Type B pancreatic cell (in vitro differentiated cells): ENCODE results near the gene TOMM20. TPM values are rescaled to one million over a fixed set of nuclear protein-coding genes. Genes with fewer than 3 reads are reported as not detected.

ENCODE experiments used
- DNase-seq: peaks from one replicate; pipeline ENCODE4 v3.0.0; 2021; ENCODE audit warnings: mixed read lengths; ENCODE audit not compliant: unreplicated experiment; ENCODE audit errors: extremely low spot score
- H3K27ac Mint-ChIP-seq: 2 replicates; pipeline ENCODE4 v1.8.0; 2021; ENCODE audit warnings: mild to moderate bottlenecking, mixed read lengths
- H3K27me3 Mint-ChIP-seq: 2 replicates; pipeline ENCODE4 v1.8.0; 2021; ENCODE audit warnings: mixed read lengths
- H3K36me3 Mint-ChIP-seq: 2 replicates; pipeline ENCODE4 v1.8.0; 2021; ENCODE audit warnings: mixed read lengths
- H3K4me1 Mint-ChIP-seq: one replicate; pipeline ENCODE4 v1.8.0; 2021; ENCODE audit warnings: mixed read lengths; ENCODE audit not compliant: unreplicated experiment
- H3K4me3 Mint-ChIP-seq: 2 replicates; pipeline ENCODE4 v1.8.0; 2021; ENCODE audit warnings: mild to moderate bottlenecking, mixed read lengths
- H3K9me3 Mint-ChIP-seq: 2 replicates; pipeline ENCODE4 v1.8.0; 2021; ENCODE audit warnings: mixed read lengths
- total RNA-seq: library from RNA; stranded (reverse); gene quantifications from 2 replicates; pipeline ENCODE4 v1.2.1, GENCODE V29; 2021; ENCODE audit warnings: low replicate concordance
- TF ChIP-seq, protein P1 (sequence below): fragments of 200-600 bp; sonication (generic); conservative IDR thresholded peaks from 2 replicates; pipeline ENCODE4 v1.5.0; 2021; ENCODE audit warnings: antibody characterized with exemption, mild to moderate bottlenecking

TOMM20 gene
- total RNA-seq, 1 donor from 2014 or later, result 119 TPM

DNA sequence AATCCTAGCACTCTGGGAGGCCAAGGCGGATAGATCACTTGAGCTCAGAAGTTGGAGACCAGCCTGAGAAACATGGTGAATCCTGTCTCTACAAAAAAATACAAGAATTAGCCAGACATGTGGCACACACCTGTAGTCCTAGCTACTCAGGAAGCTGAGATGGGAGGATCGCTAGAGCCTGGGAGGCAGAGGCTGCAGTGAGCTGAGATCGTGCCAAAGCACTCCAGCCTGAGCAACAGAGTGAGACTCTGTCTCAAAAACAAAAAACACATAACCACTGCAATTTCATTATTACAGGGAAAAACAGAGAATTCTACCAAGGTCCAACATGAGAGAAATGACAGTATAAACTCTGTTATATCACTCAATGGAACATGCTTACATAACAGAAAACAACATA is 4.4 kb upstream of the TOMM20 start:
- peaks cover 9% of the 10 kb centered on the region for H3K4me1 Mint-ChIP-seq
- H3K27me3 Mint-ChIP-seq, result no peaks in the 10 kb centered on the region
- no peak for DNase-seq
- no peak overlapping the region for H3K27ac Mint-ChIP-seq
- H3K4me3 Mint-ChIP-seq, result no peak overlapping the region
- H3K36me3 Mint-ChIP-seq, result peaks cover 23% of the 10 kb centered on the region
- TF ChIP-seq, protein P1, sequence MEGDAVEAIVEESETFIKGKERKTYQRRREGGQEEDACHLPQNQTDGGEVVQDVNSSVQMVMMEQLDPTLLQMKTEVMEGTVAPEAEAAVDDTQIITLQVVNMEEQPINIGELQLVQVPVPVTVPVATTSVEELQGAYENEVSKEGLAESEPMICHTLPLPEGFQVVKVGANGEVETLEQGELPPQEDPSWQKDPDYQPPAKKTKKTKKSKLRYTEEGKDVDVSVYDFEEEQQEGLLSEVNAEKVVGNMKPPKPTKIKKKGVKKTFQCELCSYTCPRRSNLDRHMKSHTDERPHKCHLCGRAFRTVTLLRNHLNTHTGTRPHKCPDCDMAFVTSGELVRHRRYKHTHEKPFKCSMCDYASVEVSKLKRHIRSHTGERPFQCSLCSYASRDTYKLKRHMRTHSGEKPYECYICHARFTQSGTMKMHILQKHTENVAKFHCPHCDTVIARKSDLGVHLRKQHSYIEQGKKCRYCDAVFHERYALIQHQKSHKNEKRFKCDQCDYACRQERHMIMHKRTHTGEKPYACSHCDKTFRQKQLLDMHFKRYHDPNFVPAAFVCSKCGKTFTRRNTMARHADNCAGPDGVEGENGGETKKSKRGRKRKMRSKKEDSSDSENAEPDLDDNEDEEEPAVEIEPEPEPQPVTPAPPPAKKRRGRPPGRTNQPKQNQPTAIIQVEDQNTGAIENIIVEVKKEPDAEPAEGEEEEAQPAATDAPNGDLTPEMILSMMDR, result no peak
- no peaks in the 10 kb centered on the region for H3K9me3 Mint-ChIP-seq

DNA sequence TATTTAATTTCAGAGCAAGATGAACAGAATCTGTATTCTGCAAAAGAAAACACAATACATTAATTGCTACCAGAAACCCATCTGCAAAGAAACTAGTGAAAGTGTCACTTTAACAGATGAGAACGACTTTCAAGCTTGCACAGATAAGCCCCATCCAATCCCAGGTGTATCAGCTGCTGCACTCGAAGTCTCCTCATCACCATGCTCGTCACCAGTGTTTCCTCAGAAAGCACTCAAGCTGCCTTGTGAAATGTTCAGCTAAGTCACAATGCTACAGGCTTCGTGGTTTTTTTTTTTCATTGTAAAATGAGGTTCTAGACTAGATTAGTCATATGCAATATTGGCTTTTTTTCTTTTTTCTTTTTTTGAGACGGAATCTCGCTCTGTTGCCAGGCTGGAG is 3.3 kb upstream of the TOMM20 start:
- no peaks in the 10 kb centered on the region for H3K27me3 Mint-ChIP-seq
- H3K4me1 Mint-ChIP-seq, result peaks cover 12% of the 10 kb centered on the region
- H3K36me3 Mint-ChIP-seq, result peaks cover 19% of the 10 kb centered on the region
- H3K27ac Mint-ChIP-seq, result peak overlapping the region; percentile 34
- no peaks in the 10 kb centered on the region for H3K9me3 Mint-ChIP-seq
- no peak for DNase-seq
- H3K4me3 Mint-ChIP-seq, result no peak overlapping the region
- TF ChIP-seq, protein P1, result no peak

DNA sequence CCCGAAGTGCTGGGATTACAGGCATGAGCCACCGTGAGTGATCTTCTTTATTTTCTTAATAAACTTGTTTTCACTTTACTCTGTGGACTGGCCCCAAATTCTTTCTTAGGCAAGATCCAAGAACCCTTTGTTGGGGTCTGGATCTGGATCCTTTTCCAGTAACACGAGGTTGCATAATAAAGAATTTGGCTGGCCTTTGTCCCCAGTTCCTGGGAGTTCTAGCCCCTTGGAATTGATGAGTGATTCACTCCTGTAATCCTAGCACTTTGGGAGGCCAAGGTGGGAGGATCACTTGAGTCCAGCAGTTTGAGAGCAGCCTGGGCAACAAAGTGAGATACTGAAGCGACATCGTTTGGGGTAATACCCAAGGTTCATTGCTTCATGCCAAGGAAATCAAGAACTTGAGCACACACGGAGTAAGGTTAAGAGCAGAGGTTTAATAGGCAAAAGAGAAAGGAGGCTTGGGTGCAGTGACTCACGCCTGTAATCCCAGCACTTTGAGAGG is 2.2 kb upstream of the TOMM20 start:
- H3K27ac Mint-ChIP-seq, result no peak overlapping the region
- H3K36me3 Mint-ChIP-seq, result peaks cover 12% of the 10 kb centered on the region

DNA sequence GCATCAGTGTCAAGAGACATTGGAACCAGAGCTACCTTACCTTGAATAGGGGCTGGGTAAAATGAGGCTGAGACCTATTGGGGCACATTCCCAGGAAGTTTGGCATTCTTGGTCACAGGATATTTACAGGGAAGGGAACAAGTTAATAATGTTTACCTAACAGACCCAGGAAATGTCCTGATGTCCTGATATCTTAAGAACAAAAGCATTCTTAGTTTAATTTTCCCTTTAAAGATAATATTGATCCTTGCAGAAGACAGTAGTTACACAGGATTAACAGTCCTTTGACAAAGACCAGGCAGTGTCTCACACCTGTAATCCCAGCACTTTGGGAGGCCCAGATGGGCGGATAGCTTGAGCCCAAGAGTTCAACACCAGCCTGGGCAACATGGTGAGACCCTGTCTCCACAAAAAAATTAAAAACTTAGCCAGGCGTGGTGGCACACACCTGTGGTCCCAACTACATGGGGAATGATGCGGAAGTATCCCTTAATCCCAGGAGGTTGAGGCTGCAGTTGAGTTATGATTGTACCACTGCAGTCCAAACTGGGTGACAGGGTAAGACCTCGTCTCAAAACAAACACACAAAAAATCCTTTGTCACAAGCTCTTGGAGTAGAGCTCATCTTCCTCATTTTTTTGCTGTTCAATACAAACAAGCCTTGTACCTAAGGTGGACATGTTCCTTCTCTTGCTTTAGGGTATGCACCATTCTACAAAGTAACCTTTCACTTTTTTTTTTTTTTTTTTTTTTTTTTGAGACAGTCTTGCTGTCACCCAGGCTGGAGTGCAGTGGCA is 1.3 kb upstream of the TOMM20 start:
- Mint-ChIP-seq H3K27ac (peak overlapping the region; percentile 59), H3K9me3 (no peaks in the 10 kb centered on the region)

More for the DNA sequence above, 2.2 kb upstream of the TOMM20 start:
- Mint-ChIP-seq H3K9me3 (no peaks in the 10 kb centered on the region), H3K4me3 (no peak overlapping the region), H3K27me3 (no peaks in the 10 kb centered on the region), H3K4me1 (peaks cover 17% of the 10 kb centered on the region)
- DNase-seq, result no peak
- TF ChIP-seq, protein P1, result no peak

DNA sequence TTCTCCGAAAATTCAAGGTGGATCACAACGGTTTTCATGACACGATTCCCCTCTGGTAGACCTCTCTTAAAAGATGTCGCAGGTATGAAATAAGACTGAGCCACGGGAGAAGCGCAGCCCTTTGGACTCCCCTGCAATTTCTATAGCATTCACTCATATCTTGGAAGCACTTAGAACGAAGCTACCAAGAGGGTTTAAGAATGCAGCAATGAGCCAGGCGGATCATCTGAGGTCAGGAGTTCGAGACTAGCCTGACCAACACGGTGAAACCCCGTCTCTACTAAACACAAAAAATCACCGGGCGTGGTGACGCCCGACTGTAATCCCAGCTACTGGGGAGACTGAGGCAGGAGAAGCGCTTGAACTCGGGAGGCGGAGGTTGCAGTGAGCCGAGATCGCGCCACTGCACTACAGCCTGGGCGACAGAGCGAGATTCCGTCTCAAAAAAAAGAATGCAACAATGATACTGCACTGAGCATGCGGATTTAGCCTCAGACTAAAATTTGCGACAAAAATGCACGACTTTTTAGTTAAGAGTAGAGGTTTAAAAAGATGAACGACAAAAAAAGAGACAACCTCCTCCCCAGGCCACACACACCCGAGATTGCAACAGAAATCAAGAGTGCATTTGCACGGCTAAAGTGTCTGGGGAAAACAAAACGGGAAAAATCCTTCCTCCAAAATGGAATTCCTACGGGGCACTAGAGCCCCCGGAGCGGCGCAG is 743 bp downstream of the TOMM20 start:
- Mint-ChIP-seq H3K36me3 (peaks cover 11% of the 10 kb centered on the region), H3K27ac (peak overlapping the region; percentile 96), H3K9me3 (no peaks in the 10 kb centered on the region), H3K4me1 (peaks cover 25% of the 10 kb centered on the region), H3K4me3 (peak overlapping the region; percentile 97), H3K27me3 (no peaks in the 10 kb centered on the region)
- no peak for DNase-seq
- TF ChIP-seq, protein P1, result no peak

More for the DNA sequence above, 1.3 kb upstream of the TOMM20 start:
- H3K27me3 Mint-ChIP-seq, result no peaks in the 10 kb centered on the region
- peaks cover 12% of the 10 kb centered on the region for H3K36me3 Mint-ChIP-seq
- TF ChIP-seq, protein P1, result no peak
- peaks cover 17% of the 10 kb centered on the region for H3K4me1 Mint-ChIP-seq
- peak overlapping the region; percentile 49 for H3K4me3 Mint-ChIP-seq
- no peak for DNase-seq
